Esophagus squamous epithelium (tissue), 4 donors: ENCODE results near the gene SLC50A1.

Source experiments
- CTCF ChIP-seq, 6 experiments: fragments of 450-650 bp in 4 of 6; fragments of 200-600 bp in 2 of 6; sonication (generic) in 2 of 6; IDR thresholded peaks; one replicate each; pipeline ENCODE4 v1.5.1; 2016 to 2019; ENCODE audit warnings: antibody characterized with exemption in 6 of 6, mild to moderate bottlenecking in 4 of 6, moderate library complexity in 4 of 6
- POLR2A ChIP-seq, 4 donors: fragments of 450-650 bp; IDR thresholded peaks; one replicate each; pipeline ENCODE4 v1.6.1; 2017; ENCODE audit warnings: antibody characterized with exemption in 4 of 4, mild to moderate bottlenecking in 4 of 4, moderate library complexity in 3 of 4

- TF ChIP-seq CTCF (IDR thresholded peaks at IDR 0.05): no peak
- no peak for TF ChIP-seq POLR2A (IDR thresholded peaks at IDR 0.05)
These were observed 18.0 kb upstream of the SLC50A1 start for GRCh38 chr1:155117610-155118009.
